GM12801 (cell line): Measurements from ENCODE around the gene EDDM3A.

Source experiments
- TF ChIP-seq, protein P1 (sequence below): IDR thresholded peaks from one replicate; pipeline ENCODE4 v1.5.1; 2011; ENCODE audit warnings: control low read depth; ENCODE audit not compliant: insufficient read length; ENCODE audit errors: extremely low read depth

Gene EDDM3A

DNA sequence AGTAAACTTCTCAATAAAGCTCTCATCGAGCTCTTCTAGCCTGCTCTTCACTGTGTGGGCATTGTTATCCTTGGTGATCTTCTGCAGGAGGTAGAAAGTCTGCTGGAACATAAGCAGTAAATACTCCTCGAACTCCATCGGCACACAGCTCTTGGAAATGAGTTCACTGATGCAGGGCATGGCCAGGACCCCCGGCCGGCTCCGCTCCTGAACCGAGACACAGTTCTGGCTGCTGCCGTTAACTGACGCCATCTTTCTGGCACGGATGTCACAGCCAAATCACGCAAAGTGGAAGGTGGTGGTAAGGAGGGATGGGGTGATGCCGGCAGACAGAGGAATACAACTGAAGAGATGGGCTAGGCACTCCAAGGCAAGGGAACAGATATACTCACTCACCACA, 23.7 kb upstream of the EDDM3A start:
- TF ChIP-seq, protein P1, sequence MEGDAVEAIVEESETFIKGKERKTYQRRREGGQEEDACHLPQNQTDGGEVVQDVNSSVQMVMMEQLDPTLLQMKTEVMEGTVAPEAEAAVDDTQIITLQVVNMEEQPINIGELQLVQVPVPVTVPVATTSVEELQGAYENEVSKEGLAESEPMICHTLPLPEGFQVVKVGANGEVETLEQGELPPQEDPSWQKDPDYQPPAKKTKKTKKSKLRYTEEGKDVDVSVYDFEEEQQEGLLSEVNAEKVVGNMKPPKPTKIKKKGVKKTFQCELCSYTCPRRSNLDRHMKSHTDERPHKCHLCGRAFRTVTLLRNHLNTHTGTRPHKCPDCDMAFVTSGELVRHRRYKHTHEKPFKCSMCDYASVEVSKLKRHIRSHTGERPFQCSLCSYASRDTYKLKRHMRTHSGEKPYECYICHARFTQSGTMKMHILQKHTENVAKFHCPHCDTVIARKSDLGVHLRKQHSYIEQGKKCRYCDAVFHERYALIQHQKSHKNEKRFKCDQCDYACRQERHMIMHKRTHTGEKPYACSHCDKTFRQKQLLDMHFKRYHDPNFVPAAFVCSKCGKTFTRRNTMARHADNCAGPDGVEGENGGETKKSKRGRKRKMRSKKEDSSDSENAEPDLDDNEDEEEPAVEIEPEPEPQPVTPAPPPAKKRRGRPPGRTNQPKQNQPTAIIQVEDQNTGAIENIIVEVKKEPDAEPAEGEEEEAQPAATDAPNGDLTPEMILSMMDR = no peak

DNA sequence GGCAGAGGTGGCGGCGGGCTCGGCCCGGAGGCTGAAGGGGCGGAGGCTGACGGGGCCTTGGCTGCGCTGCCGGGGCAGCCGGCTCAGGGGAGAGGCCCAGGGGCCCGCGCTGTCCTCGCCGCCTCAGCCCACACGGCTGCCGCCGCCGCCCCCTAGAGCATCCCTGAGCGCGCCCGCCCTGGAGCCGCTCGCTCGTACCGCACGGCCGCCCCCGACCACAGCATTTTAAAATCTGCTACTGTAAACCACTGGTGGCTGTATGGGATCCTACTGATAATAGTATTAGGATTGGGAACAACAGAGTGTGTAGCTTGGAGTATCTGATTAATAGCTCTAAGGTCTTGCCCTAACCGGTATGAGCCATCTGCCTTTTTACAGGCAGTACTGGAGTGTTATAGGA, 22.2 kb upstream of the EDDM3A start:
- TF ChIP-seq, protein P1 = no peak

DNA sequence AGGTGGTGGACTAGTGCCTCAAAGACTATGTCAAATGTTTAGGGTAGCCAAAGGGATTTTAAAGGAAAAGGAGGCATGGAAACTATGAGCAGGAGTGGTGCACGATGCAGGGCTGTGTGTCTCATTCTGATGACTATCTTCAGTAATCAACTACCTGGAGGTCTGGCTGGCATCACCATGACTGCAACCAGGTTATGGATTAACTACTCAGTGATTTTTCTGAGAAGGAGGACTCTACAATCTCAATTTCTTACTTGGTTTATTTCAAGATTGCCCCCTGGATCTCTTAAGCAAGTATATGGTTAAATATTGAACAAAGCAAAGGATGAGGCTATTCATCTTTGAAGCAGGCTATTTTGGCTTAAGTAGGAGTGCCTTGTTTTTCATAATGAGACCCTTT, 19.2 kb upstream of the EDDM3A start:
- TF ChIP-seq, protein P1 = no peak

DNA sequence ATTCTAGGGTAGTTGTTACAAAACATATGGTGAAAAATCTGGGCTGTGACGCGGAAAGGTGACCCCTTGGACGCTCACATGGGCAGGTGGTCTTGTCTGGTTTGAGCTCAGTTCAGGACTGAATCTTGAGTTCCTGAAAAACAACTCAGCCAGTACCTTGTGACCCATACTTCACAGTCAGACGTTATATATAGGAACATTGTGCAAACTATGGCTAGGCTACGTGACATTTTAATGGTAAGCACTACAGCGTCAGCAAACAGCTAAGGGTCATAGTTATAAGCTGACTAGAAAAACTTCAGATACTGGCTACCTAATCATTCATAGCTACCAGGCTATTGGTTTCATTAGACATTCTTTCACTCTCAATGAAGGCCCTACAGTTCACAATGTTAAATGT, 14.8 kb upstream of the EDDM3A start:
- TF ChIP-seq, protein P1 = no peak

DNA sequence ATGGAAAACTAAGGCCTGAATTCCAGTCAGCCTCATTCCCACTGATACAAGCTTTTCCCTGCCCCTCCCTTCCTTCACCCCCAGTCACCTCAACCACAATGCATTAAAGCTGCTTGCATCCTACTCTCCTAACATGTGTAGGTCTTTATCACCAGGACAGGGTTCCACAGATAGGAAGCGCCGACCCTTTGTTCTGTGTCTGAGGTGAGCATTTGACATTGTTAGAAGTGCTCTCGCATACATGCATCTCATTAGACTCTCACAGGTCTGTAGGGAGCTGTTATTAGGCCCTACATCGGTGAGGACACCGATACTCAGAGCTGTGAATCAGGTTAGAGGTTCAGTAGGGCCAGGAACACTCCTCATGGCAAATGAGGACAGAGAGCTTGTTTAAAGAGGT, 13.2 kb upstream of the EDDM3A start:
- TF ChIP-seq, protein P1 = no peak

DNA sequence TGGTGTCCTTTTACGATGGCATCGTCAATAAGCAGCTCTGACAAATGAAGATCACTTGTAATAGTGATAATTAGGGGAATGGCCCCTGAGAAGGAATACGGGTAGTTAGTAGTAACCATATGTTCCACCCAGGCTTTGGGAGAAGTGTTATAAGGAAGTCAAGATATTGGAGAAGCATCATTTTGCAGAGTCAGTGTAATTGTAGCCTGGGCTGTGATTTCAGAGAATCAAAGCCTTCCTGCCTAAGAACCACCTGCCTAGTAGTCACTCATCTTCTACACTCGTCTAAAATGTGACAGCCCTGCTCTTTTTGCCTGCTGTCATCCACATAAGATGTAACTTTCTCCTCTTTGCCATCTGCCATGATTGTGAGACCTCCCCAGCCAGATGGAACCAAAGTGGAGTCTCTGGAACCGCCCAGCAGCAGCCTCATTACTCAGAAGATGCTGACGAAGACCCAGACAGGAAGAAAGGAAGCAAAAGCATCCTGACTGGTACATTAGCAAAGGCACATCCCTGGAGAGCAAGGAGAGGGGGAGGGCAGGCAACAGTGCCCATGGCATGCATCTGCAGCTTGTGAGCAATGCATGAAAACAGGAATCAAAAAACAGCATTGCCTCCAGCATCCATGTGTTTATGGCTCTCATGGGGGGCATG, 12.6 kb upstream of the EDDM3A start:
- TF ChIP-seq, protein P1 = no peak

DNA sequence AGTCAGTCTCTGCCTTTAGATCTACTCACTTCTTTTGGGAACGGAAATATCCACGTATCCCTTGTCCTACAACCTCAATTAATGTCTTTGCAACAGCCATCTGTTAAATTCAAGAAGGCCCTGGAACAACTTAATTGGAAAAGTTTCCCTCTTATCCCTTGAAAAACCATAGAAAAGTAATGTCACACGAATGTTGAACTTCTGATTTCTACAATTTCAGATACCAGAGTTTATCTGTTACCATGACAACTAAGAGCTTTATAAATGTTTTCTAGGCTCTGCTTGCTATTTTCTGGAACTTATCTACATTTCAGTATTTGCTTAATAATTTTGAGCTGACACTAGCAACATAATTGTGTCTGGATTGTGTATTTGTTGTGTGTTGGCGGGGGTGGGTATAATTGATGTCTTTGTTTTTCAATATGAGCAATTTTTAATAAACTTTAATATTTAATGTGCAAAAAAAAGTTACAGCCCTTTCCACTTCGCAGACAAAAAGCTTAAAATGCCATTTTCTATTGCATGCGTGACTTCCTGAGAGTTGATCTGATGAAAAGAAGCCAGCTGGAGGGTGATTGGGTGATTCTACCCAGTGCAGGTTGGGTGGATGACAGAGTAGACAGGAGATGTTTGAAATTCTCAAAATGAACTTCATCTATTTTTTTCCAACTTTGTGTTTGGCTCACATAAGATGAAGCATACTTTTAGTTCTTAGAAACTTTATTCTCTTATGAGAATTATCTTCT, 11.8 kb upstream of the EDDM3A start:
- TF ChIP-seq, protein P1 = no peak
